Caco-2 (cell line): ENCODE measurements around the gene NKD2. TPM values are rescaled to one million over a fixed set of nuclear protein-coding genes. Genes with fewer than 3 reads are reported as not detected.
A peak's percentile ranks its signal among the peaks of the same experiment; 100 is the strongest.

ENCODE experiments used
- BruUV-seq: library from RNA; stranded (reverse); fragments of 400-500 nt; replicated peaks from 2 replicates; lab custom pipeline; 2021; lab: Mats Ljungman, UMichigan
- CTCF ChIA-PET: fragments of 300-600 bp; sonication (Branson Sonifier 250); formaldehyde crosslinking; loops from one replicate; lab custom pipeline; 2022; ENCODE audit warnings: antibody characterized with exemption; lab: Charles Lee
- POLR2A ChIA-PET: fragments of 300-600 bp; sonication (Branson Sonifier 250); formaldehyde crosslinking; loops from one replicate; lab custom pipeline; 2022; ENCODE audit warnings: antibody characterized with exemption; lab: Charles Lee
- DNase-seq, 2 experiments: peaks; one replicate each; pipeline versions ENCODE4 v3.0.0 to v3.0.0-alpha.2; 2020 to 2022
- H3K27me3 ChIP-seq: replicated peaks from 2 replicates; pipeline ENCODE4 v1.6.0; 2011; ENCODE audit warnings: low read length; ENCODE audit not compliant: control insufficient read depth, insufficient read depth
- H3K36me3 ChIP-seq: 2 replicates; pipeline ENCODE4 v1.5.1; 2011; ENCODE audit warnings: low read length; ENCODE audit not compliant: control insufficient read depth, insufficient read depth
- H3K4me1 ChIP-seq: fragments of 250-450 bp; sonication (Bioruptor Pico); 2 replicates; pipeline ENCODE4 v1.5.1; 2020; ENCODE audit warnings: mild to moderate bottlenecking
- H3K4me3 ChIP-seq: 2 replicates; pipeline ENCODE4 v1.5.1; 2011; ENCODE audit warnings: low read depth, mild to moderate bottlenecking, control low read depth, low read length
- H3K9me3 ChIP-seq: fragments of 250-450 bp; sonication (Bioruptor Pico); 2 replicates; pipeline ENCODE4 v1.5.1; 2020; ENCODE audit warnings: mild to moderate bottlenecking, moderate library complexity
- H3K27ac Mint-ChIP-seq: one replicate; pipeline ENCODE4 v1.8.0; 2022; ENCODE audit warnings: mixed read lengths; ENCODE audit not compliant: unreplicated experiment
- H3K27me3 Mint-ChIP-seq: one replicate; pipeline ENCODE4 v1.8.0; 2022; ENCODE audit warnings: mixed read lengths; ENCODE audit not compliant: insufficient read depth, unreplicated experiment
- H3K36me3 Mint-ChIP-seq: one replicate; pipeline ENCODE4 v1.8.0; 2022; ENCODE audit warnings: mild to moderate bottlenecking, mixed read lengths; ENCODE audit not compliant: insufficient read depth, unreplicated experiment
- H3K4me1 Mint-ChIP-seq: one replicate; pipeline ENCODE4 v1.8.0; 2022; ENCODE audit warnings: low read depth, mixed read lengths; ENCODE audit not compliant: unreplicated experiment
- H3K4me3 Mint-ChIP-seq: one replicate; pipeline ENCODE4 v1.8.0; 2022; ENCODE audit warnings: mild to moderate bottlenecking, moderate library complexity, mixed read lengths; ENCODE audit not compliant: unreplicated experiment
- H3K9me3 Mint-ChIP-seq: one replicate; pipeline ENCODE4 v1.8.0; 2022; ENCODE audit warnings: mixed read lengths; ENCODE audit not compliant: unreplicated experiment
- intact Hi-C: fragments of 100-400 bp; cut with micrococcal nuclease; formaldehyde crosslinking; loops from one replicate; pipeline ENCODE4 v1.10.0; 2022; ENCODE audit not compliant: unreplicated experiment
- total RNA-seq: library from RNA; stranded (reverse); gene quantifications from 2 replicates; pipeline ENCODE4 v1.2.3, GENCODE V29; 2022
- TF ChIP-seq, protein P1 (sequence below), 2 experiments: fragments of 200-600 bp in 1 of 2; IDR thresholded peaks; 1 replicate in 1 of 2; 2 replicates in 1 of 2; pipeline versions ENCODE4 v1.5.1 to v1.8.0; 2011 to 2022; ENCODE audit warnings: antibody characterized with exemption in 1 of 2, control low read depth in 1 of 2, inconsistent platforms in 1 of 2, low read depth in 1 of 2, low read length in 1 of 2, mild to moderate bottlenecking in 1 of 2, moderate library complexity in 1 of 2; ENCODE audit not compliant: insufficient read depth in 1 of 2, severe bottlenecking in 1 of 2, unreplicated experiment in 1 of 2

The NKD2 gene
- total RNA-seq, 1 experiment from 2014 or later: 17.7 TPM

DNA sequence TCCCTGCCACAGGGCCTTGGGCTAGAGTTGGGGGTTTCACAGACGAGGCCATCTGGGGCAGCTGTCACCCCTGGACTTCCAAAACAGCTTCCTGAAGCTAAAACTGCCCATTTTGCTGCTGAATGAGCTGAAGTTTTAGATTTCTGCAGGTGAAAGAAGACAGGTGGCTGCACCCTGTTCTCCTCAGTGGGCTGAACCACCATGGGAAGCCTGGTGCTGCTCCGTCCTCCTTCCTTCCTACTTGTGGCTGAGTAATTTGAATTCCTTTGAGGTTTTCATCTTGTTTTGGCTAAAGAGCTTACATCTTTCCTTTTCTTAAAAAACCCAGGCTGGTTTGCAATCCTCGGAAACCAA, 5.3 kb downstream of the NKD2 start:
- H3K27me3 Mint-ChIP-seq: no peaks in the 10 kb centered on the region
- peaks cover 11% of the 10 kb centered on the region for H3K36me3 Mint-ChIP-seq
- peaks cover 13% of the 10 kb centered on the region for H3K4me1 ChIP-seq
- H3K9me3 Mint-ChIP-seq: no peaks in the 10 kb centered on the region
- H3K4me3 Mint-ChIP-seq: no peak overlapping the region
- H3K27ac Mint-ChIP-seq: no peak overlapping the region
- DNase-seq: no peak
- intact Hi-C loops: no loop called here
- no TSS peak for BruUV-seq
- TF ChIP-seq, protein P1, sequence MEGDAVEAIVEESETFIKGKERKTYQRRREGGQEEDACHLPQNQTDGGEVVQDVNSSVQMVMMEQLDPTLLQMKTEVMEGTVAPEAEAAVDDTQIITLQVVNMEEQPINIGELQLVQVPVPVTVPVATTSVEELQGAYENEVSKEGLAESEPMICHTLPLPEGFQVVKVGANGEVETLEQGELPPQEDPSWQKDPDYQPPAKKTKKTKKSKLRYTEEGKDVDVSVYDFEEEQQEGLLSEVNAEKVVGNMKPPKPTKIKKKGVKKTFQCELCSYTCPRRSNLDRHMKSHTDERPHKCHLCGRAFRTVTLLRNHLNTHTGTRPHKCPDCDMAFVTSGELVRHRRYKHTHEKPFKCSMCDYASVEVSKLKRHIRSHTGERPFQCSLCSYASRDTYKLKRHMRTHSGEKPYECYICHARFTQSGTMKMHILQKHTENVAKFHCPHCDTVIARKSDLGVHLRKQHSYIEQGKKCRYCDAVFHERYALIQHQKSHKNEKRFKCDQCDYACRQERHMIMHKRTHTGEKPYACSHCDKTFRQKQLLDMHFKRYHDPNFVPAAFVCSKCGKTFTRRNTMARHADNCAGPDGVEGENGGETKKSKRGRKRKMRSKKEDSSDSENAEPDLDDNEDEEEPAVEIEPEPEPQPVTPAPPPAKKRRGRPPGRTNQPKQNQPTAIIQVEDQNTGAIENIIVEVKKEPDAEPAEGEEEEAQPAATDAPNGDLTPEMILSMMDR (IDR thresholded peaks at IDR 0.05; ENCODE audit: insufficient read depth in 1 of 2, low read depth in 1 of 2, low read length in 1 of 2, severe bottlenecking in 1 of 2, unreplicated experiment in 1 of 2): no peak
- no peaks in the 10 kb centered on the region for H3K36me3 ChIP-seq
- no peaks in the 10 kb centered on the region for H3K9me3 ChIP-seq
- ChIA-PET CTCF (no interaction called here), POLR2A (no interaction called here)
- H3K4me1 Mint-ChIP-seq: no peaks in the 10 kb centered on the region
- no peaks in the 10 kb centered on the region for H3K27me3 ChIP-seq
- no peak overlapping the region for H3K4me3 ChIP-seq

DNA sequence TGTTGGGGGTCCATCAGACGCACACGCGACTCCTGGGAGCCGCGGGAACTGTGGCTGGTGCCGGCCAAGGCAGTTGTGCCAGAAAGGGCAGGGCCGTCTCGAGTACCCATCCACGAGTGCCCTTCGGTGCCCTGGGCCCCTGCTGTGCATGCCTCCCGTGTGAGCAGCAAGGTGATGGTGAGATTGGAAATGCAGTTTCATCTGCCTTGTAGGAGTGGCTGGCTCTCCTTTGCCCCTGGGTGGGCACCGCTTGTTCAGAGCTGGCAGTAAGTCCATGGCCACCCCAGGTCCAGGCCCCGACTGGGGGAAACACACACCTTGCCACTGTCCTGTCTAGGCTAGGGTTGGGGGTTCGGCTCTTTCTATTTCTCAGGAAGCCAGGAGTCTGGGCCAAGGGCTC, 5.7 kb downstream of the NKD2 start:
- H3K36me3 Mint-ChIP-seq: peaks cover 11% of the 10 kb centered on the region
- Histone ChIP-seq H3K4me1 (peaks cover 12% of the 10 kb centered on the region), H3K27me3 (no peaks in the 10 kb centered on the region), H3K36me3 (no peaks in the 10 kb centered on the region), H3K9me3 (no peaks in the 10 kb centered on the region), H3K4me3 (no peak overlapping the region)
- no TSS peak for BruUV-seq
- H3K4me1 Mint-ChIP-seq: no peaks in the 10 kb centered on the region
- H3K4me3 Mint-ChIP-seq: no peak overlapping the region
- ChIA-PET CTCF (no interaction called here), POLR2A (no interaction called here)
- intact Hi-C loops: no loop called here
- no peaks in the 10 kb centered on the region for H3K27me3 Mint-ChIP-seq
- TF ChIP-seq, protein P1 (IDR thresholded peaks at IDR 0.05; ENCODE audit: insufficient read depth in 1 of 2, low read depth in 1 of 2, low read length in 1 of 2, severe bottlenecking in 1 of 2, unreplicated experiment in 1 of 2): no peak
- H3K27ac Mint-ChIP-seq: no peak overlapping the region
- H3K9me3 Mint-ChIP-seq: no peaks in the 10 kb centered on the region
- DNase-seq: no peak

DNA sequence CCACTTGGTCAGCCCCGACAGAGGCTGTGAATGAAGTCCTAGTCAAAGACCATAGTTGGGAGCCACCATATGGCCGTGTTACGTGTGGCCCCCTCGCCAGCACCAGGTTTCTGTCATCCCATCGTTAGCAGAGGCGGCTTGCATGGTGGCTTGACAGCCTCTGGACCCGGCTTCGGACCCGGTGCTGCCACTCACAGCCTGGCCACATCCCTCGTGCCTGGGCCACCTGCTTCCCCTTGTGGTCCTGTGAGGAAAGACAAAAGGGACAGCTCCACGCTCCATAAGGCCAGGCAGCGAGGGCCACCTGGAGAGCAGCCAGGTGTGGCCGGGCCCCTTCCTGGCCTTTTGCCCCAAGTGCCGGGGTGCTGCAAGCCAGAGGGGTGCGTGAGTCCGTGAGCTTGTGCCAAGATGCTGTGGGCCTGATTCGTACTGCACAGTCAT, 6.2 kb downstream of the NKD2 start:
- POLR2A ChIA-PET: no interaction called here
- CTCF ChIA-PET: no interaction called here

More for the DNA sequence above, 6.2 kb downstream of the NKD2 start:
- Histone ChIP-seq H3K4me3 (no peak overlapping the region), H3K9me3 (no peaks in the 10 kb centered on the region), H3K36me3 (no peaks in the 10 kb centered on the region), H3K27me3 (no peaks in the 10 kb centered on the region), H3K4me1 (peaks cover 8% of the 10 kb centered on the region)
- no peak overlapping the region for H3K4me3 Mint-ChIP-seq
- intact Hi-C loops: no loop called here
- DNase-seq: no peak
- H3K27me3 Mint-ChIP-seq: no peaks in the 10 kb centered on the region
- H3K36me3 Mint-ChIP-seq: peaks cover 7% of the 10 kb centered on the region
- BruUV-seq: no TSS peak
- no peaks in the 10 kb centered on the region for H3K9me3 Mint-ChIP-seq
- TF ChIP-seq, protein P1 (IDR thresholded peaks at IDR 0.05; ENCODE audit: insufficient read depth in 1 of 2, low read depth in 1 of 2, low read length in 1 of 2, severe bottlenecking in 1 of 2, unreplicated experiment in 1 of 2): peak in 1 of 2 experiments; percentile 10
- H3K27ac Mint-ChIP-seq: no peak overlapping the region
- no peaks in the 10 kb centered on the region for H3K4me1 Mint-ChIP-seq
